Heart left ventricle (tissue), 13 donors: ENCODE data around the gene CHRNA3.
"Not testable (repeated sequence)": the region's sequence is repeated elsewhere in the genome, so short reads cannot be mapped to it uniquely, and the experiment has no call there.

Source experiments
- CTCF ChIP-seq, 12 donors: fragments of 200-600 bp; sonication (generic) in 4 of 12; IDR thresholded peaks; one replicate each; pipeline versions ENCODE4 v1.5.0 to v1.8.0; 2018 to 2022; ENCODE audit warnings: antibody characterized with exemption in 12 of 12, mild to moderate bottlenecking in 5 of 12
- POLR2A ChIP-seq, 2 donors: fragments of 450-650 bp; IDR thresholded peaks; one replicate each; pipeline ENCODE4 v1.6.1; 2017; ENCODE audit warnings: antibody characterized with exemption in 2 of 2, mild to moderate bottlenecking in 2 of 2, moderate library complexity in 2 of 2
- donor health status: ischemic (EF 13 %, LVEDD 7.1; RV severe dilation, severe dysfunction).
- donor health status: DM: no; HTN: yes; CAD: no.
- donor health status: DM: no; HTN: no; CAD: no.
- donor health status: ischemic (EF 25% LVEDD 6.9; RV normal size, moderate dysfunction).
- donor health status: ischemic (EF 25% LVEDD 5.7; RV mildly dilated, moderate dysfunction).
- donor health status: ischemic (EF 35%, LVEDD 5.7; RV mildly dilated, moderate dysfunction).
- donor health status: nonischemic (EF 11% LVEDD 7.7; RV severe dilation, severe dysfunction).
- donor health status: DM: yes; HTN: yes; CAD: no.
- donor health status: PGD.
- donor health status: ischemic (EF 29% LVEDD 5.4; RV normal size, mild dysfunction).
- donor health status: nonischemic (EF 23%, LVEDD 6.1; RV moderate dilation, normal function).

GRCh38 chr15:78560201-78560600 is 60.6 kb downstream of the CHRNA3 start:
- TF ChIP-seq CTCF, POLR2A (IDR thresholded peaks at IDR 0.05): not testable (repeated sequence)
